Body of pancreas (tissue), 4 donors: ENCODE data around the gene LCN15. TPM values are rescaled to one million over a fixed set of nuclear protein-coding genes. Genes with fewer than 3 reads are reported as not detected.
"Not testable (repeated sequence)": the region's sequence is repeated elsewhere in the genome, so short reads cannot be mapped to it uniquely, and the experiment has no call there.

Source experiments
- ATAC-seq: fragments of 150-250 bp; one replicate; pipeline ENCODE4 v1.9.1; 2016
- DNase-seq, 4 donors: peaks; one replicate each; pipeline ENCODE4 v3.0.0-alpha.2; 2019
- H3K27ac ChIP-seq, 4 donors: fragments of 200-600 bp; sonication (generic); 1 replicate in 3 of 4; 2 replicates in 1 of 4; pipeline versions ENCODE4 v1.5.1 to v1.6.1; 2016 to 2019; ENCODE audit warnings: mild to moderate bottlenecking in 1 of 4, mixed read lengths in 1 of 4, moderate library complexity in 1 of 4
- H3K27me3 ChIP-seq, 2 donors: fragments of 200-600 bp; sonication (generic); one replicate each; pipeline ENCODE4 v1.6.0; 2016; ENCODE audit warnings: mild to moderate bottlenecking in 1 of 2
- H3K36me3 ChIP-seq, 2 donors: fragments of 200-600 bp; sonication (generic); replicated peaks in 1 of 2; 2 replicates each; pipeline ENCODE4 v1.5.1; 2016; ENCODE audit warnings: low read depth in 2 of 2; ENCODE audit not compliant: insufficient read depth in 1 of 2
- H3K4me1 ChIP-seq: fragments of 200-600 bp; sonication (generic); one replicate; pipeline ENCODE4 v1.6.0; 2016
- H3K4me3 ChIP-seq, 2 donors: fragments of 200-600 bp; sonication (generic); 1 replicate in 1 of 2; 2 replicates in 1 of 2; pipeline ENCODE4 v1.5.1; 2016 to 2019
- H3K9me3 ChIP-seq, 3 donors: fragments of 200-600 bp; sonication (generic); 1 replicate in 2 of 3; 2 replicates in 1 of 3; pipeline ENCODE4 v1.5.1; 2016
- CTCF ChIP-seq, 7 experiments: fragments of 450-650 bp in 4 of 7; fragments of 200-600 bp in 3 of 7; sonication (generic) in 3 of 7; IDR thresholded peaks; one replicate each; pipeline ENCODE4 v1.5.1; 2016 to 2019; ENCODE audit warnings: antibody characterized with exemption in 7 of 7
- POLR2A ChIP-seq, 3 donors: fragments of 450-650 bp; IDR thresholded peaks; one replicate each; pipeline ENCODE4 v1.6.1; 2016; ENCODE audit warnings: antibody characterized with exemption in 3 of 3, mild to moderate bottlenecking in 2 of 3
- WGBS, 2 donors: methylation state at CpG; one replicate each; pipeline ENCODE4 v1.1.5; 2017; 5-methylcytosine and 5-hydroxymethylcytosine counted together
- intact Hi-C: fragments of 100-400 bp; cut with DNase I; formaldehyde crosslinking; loops from one replicate; pipeline ENCODE4 v1.15.1; 2023
- total RNA-seq, 2 donors: library from RNA; depleted of rRNA; stranded (reverse); fragments of >200 nt; gene quantifications; one replicate each; pipeline ENCODE4 v1.1.0, GENCODE V29; 2016

The LCN15 gene
- total RNA-seq, 2 donors from 2014 or later: not detected

- DNase-seq: peak in 2 of 4 donors; percentile 1 to 12
- intact Hi-C loops: no loop called here
Observed at GRCh38 chr9:136803551-136804508, 39.5 kb upstream of the LCN15 start.

DNA sequence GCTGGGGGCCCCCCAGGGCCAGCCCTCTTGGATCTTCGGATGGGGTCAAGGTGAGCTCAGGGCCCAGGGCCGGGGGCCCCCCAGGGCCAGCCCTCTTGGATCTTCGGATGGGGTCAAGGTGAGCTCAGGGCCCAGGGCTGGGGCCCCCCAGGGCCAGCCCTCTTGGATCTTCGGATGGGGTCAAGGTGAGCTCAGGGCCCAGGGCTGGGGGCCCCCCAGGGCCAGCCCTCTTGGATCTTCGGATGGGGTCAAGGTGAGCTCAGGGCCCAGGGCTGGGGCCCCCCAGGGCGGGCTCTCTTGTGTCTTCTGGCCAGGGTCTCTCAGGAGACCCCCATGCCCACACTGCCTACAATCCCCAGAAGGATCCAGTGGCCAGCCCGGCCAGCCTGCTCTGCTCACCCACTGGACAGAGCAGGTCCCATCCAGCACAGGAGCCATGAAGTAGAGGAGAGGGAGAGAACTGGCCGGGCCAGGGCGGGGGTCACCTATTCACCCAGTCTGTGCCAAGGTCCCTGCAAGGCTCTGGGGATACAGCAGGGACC is 38.8 kb upstream of the LCN15 start:
- WGBS, 2 donors: 89 to 90% methylated on average over 2 to 9 of the region's 9 CpGs
- H3K4me3 ChIP-seq, H3K36me3 ChIP-seq, H3K27me3 ChIP-seq, intact Hi-C loops, ATAC-seq, H3K9me3 ChIP-seq, H3K27ac ChIP-seq: not testable (repeated sequence)
- H3K4me1 ChIP-seq: peaks cover 49% of the 10 kb centered on the region
- peak in 1 of 4 donors; percentile 2 for DNase-seq

More at GRCh38 chr9:136803551-136804508, 39.5 kb upstream of the LCN15 start:
- H3K27ac ChIP-seq: no peak overlapping the region
- WGBS, 2 donors: 93 to 95% methylated on average over 22 of the region's 22 CpGs
- peaks cover 45% of the 10 kb centered on the region for H3K4me1 ChIP-seq
- no peaks in the 10 kb centered on the region for H3K36me3 ChIP-seq
- no peak overlapping the region for H3K4me3 ChIP-seq
- no peaks in the 10 kb centered on the region for H3K27me3 ChIP-seq
- no peaks in the 10 kb centered on the region for H3K9me3 ChIP-seq
- ATAC-seq: no peak
- TF ChIP-seq CTCF (IDR thresholded peaks at IDR 0.05) (no peak), POLR2A (IDR thresholded peaks at IDR 0.05) (no peak)

DNA sequence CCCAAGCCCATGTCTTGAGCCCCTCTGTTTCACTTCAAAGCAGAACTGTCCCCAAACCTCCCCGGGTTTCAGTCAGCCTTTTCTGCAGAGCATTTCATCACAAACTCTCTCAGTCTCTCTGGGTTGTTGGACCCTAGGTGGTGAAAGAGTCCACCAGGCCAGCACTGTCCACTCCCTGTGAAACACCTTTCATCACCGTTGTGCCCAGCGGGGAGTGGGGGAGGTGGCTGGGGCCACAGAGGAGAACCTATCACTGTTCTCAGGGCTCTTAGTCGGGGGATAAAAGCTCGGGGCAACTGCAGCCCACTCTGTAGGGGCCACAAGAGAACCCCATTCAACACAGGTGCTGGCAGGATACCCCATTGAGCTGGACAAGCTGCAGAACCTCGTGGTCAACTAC is 38.0 kb upstream of the LCN15 start:
- no peaks in the 10 kb centered on the region for H3K27me3 ChIP-seq
- ATAC-seq (no peak), DNase-seq (peak in 1 of 4 donors; percentile 2)
- peaks cover 52% of the 10 kb centered on the region for H3K4me1 ChIP-seq
- H3K9me3 ChIP-seq: no peaks in the 10 kb centered on the region
- no peak for TF ChIP-seq POLR2A (IDR thresholded peaks at IDR 0.05)
- TF ChIP-seq CTCF (IDR thresholded peaks at IDR 0.05): no peak
- H3K27ac ChIP-seq: no peak overlapping the region
- H3K4me3 ChIP-seq: no peak overlapping the region
- intact Hi-C loops: no loop called here
- 88 to 90% methylated on average over 3 to 6 of the region's 6 CpGs for WGBS, 2 donors
- H3K36me3 ChIP-seq: no peaks in the 10 kb centered on the region

- H3K27ac ChIP-seq: peak overlapping the region; percentile 71 to 87 (median 85)
- ATAC-seq (peak; percentile 82), DNase-seq (peak; percentile 93 to 98 (median 96))
- WGBS, 2 donors: 0 to 1% methylated on average over 10 to 38 of the region's 63 CpGs
- H3K36me3 ChIP-seq: no peaks in the 10 kb centered on the region
- peak overlapping the region in 1 of 2 donors; percentile 3 for H3K4me3 ChIP-seq
- no peaks in the 10 kb centered on the region for H3K27me3 ChIP-seq
- peaks cover 57% of the 10 kb centered on the region for H3K4me1 ChIP-seq
- TF ChIP-seq POLR2A (IDR thresholded peaks at IDR 0.05): peak; percentile 38 to 73 (median 62)
- TF ChIP-seq CTCF (IDR thresholded peaks at IDR 0.05): peak in 1 of 7 experiments; percentile 6
- intact Hi-C loops: no loop called here
- H3K9me3 ChIP-seq: no peaks in the 10 kb centered on the region
Observed at GRCh38 chr9:136799854-136800657, 35.7 kb upstream of the LCN15 start.
